Vagina (tissue), 2 donors: ENCODE data around the gene SMCO1.

Experiments used
- CTCF ChIP-seq, 3 experiments: fragments of 450-650 bp in 2 of 3; fragments of 200-600 bp in 1 of 3; sonication (generic) in 1 of 3; IDR thresholded peaks; one replicate each; pipeline ENCODE4 v1.5.1; 2017 to 2019; ENCODE audit warnings: antibody characterized with exemption in 3 of 3, mild to moderate bottlenecking in 2 of 3, moderate library complexity in 2 of 3
- POLR2A ChIP-seq, 2 donors: fragments of 450-650 bp; IDR thresholded peaks; one replicate each; pipeline ENCODE4 v1.6.1; 2017; ENCODE audit warnings: antibody characterized with exemption in 2 of 2, mild to moderate bottlenecking in 2 of 2, moderate library complexity in 2 of 2
- POLR2AphosphoS5 ChIP-seq, 2 donors: sonication (generic); formaldehyde crosslinking; IDR thresholded peaks; one replicate each; pipeline ENCODE4 v1.9.0; 2017; ENCODE audit warnings: antibody characterized with exemption in 2 of 2, mild to moderate bottlenecking in 2 of 2, low read depth in 1 of 2; ENCODE audit not compliant: insufficient read depth in 1 of 2

DNA sequence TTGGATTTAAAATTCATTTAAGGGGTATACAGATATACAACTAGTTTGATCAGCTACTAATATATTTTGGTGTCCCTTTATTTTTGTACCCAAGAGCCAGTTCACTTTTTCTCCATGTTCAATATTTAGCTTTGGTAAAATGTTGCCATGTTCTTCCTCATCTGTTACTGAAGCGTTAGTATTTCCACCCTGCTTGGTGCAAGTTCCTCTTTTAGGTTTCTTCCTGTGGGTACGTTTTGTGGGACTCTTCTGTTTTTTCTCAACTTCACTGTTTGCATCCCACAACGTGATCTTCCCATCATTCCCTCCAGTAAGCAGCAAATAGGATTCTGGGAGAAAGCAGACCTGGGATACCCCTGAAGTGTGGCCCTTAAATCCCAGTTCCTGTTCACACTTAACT, 39.1 kb upstream of the SMCO1 start:
- no peak for TF ChIP-seq POLR2AphosphoS5 (IDR thresholded peaks at IDR 0.05; ENCODE audit: insufficient read depth in 1 of 2, low read depth in 1 of 2)
- TF ChIP-seq CTCF (IDR thresholded peaks at IDR 0.05) = no peak
- TF ChIP-seq POLR2A (IDR thresholded peaks at IDR 0.05) = no peak
